Ammon's horn (tissue), 1 donor: ENCODE measurements around the gene CDH22.

Experiments
- DNase-seq: peaks from one replicate; pipeline ENCODE4 v3.0.0-alpha.2; 2016; ENCODE audit warnings: low spot score

Gene CDH22

GRCh38 chr20:46169245-46170171, 138.8 kb downstream of the CDH22 start:
- no peak for DNase-seq

GRCh38 chr20:46168438-46168837, 139.9 kb downstream of the CDH22 start:
- no peak for DNase-seq

- no peak for DNase-seq
These were observed 141.2 kb downstream of the CDH22 start for GRCh38 chr20:46167080-46167479.

- DNase-seq, result no peak
These were observed 144.0 kb downstream of the CDH22 start for GRCh38 chr20:46164254-46164653.

- DNase-seq, result no peak
These were observed 146.4 kb downstream of the CDH22 start for GRCh38 chr20:46161921-46162320.

- DNase-seq, result no peak
These were observed 147.6 kb downstream of the CDH22 start for GRCh38 chr20:46160661-46161060.

GRCh38 chr20:46159101-46159897, 149.0 kb downstream of the CDH22 start:
- DNase-seq, result no peak

- DNase-seq, result no peak
These were observed 149.8 kb downstream of the CDH22 start for GRCh38 chr20:46158476-46158987.

GRCh38 chr20:46157625-46158024, 150.7 kb downstream of the CDH22 start:
- DNase-seq, result no peak

- DNase-seq, result no peak
These were observed 151.2 kb downstream of the CDH22 start for GRCh38 chr20:46157076-46157592.

GRCh38 chr20:46156065-46156464, 152.2 kb downstream of the CDH22 start:
- DNase-seq, result no peak

- DNase-seq, result no peak
These were observed 153.5 kb downstream of the CDH22 start for GRCh38 chr20:46154796-46155195.

- no peak for DNase-seq
These were observed 154.0 kb downstream of the CDH22 start for GRCh38 chr20:46154305-46154704.

GRCh38 chr20:46152824-46153586, 155.3 kb downstream of the CDH22 start:
- DNase-seq, result no peak

GRCh38 chr20:46151936-46152335, 156.4 kb downstream of the CDH22 start:
- DNase-seq, result no peak

- no peak for DNase-seq
These were observed 157.4 kb downstream of the CDH22 start for GRCh38 chr20:46150943-46151342.

GRCh38 chr20:46148313-46149208, 159.7 kb downstream of the CDH22 start:
- no peak for DNase-seq

- no peak for DNase-seq
These were observed 162.6 kb downstream of the CDH22 start for GRCh38 chr20:46145713-46146112.

- DNase-seq, result no peak
These were observed 163.8 kb downstream of the CDH22 start for GRCh38 chr20:46144432-46145025.

GRCh38 chr20:46142124-46142523, 166.2 kb downstream of the CDH22 start:
- no peak for DNase-seq
